Measurements from ENCODE around the gene PA2G4.
"Not testable (repeated sequence)": the region's sequence is repeated elsewhere in the genome, so short reads cannot be mapped to it uniquely, and the experiment has no call there.

PA2G4 gene

GRCh38 chr12:56101045-56101444, 3.3 kb upstream of the PA2G4 start:
- no peak for DNase-seq (ENCODE audit: low read depth)

GRCh38 chr12:56102683-56103065, 1.7 kb upstream of the PA2G4 start:
- DNase-seq (ENCODE audit: low read depth): no peak

DNA sequence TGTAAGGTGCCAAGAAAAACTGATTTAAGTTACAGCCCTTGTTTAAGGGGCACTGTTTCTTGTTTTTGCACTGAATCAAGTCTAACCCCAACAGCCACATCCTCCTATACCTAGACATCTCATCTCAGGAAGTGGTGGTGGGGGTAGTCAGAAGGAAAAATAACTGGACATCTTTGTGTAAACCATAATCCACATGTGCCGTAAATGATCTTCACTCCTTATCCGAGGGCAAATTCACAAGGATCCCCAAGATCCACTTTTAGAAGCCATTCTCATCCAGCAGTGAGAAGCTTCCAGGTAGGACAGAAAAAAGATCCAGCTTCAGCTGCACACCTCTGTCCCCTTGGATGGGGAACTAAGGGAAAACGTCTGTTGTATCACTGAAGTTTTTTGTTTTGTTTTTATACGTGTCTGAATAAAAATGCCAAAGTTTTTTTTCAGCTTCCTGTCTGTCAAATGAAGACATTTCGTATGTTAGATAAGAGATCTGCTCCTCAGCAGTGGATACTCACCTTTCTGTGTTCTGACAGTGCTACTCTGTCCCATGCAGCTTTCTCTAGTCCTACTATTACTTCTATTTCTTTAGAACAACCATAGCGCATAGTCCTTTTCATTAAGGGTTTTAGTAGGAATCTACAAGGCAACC, 1.2 kb upstream of the PA2G4 start:
- no peak for DNase-seq (ENCODE audit: low read depth)

GRCh38 chr12:56103823-56104108, 593 bp upstream of the PA2G4 start:
- no peak for DNase-seq (ENCODE audit: low read depth)

GRCh38 chr12:56104815-56105608, 653 bp downstream of the PA2G4 start:
- DNase-seq (ENCODE audit: low read depth): no peak

- no peak for DNase-seq (ENCODE audit: low read depth)
Measured at GRCh38 chr12:56105609-56105902, 1.2 kb downstream of the PA2G4 start.

DNA sequence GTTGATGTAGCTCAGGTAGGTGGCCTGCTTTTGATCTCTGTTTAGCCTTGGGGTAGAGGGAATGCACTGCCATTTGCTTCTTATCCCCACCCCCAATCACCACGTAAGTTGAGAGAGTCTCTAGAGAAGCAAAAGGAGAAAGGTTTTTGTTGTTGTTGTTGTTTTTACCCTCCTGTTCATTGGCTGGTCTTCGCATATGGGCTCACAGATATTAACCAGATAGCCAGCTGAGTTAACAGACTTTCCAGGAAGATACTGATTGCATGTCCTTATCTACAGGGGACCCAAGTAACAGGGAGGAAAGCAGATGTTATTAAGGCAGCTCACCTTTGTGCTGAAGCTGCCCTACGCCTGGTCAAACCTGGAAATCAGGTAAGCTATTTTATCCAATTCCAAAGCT, 2.9 kb downstream of the PA2G4 start:
- DNase-seq (ENCODE audit: low read depth): no peak

GRCh38 chr12:56110571-56110970, 6.2 kb downstream of the PA2G4 start:
- no peak for DNase-seq (ENCODE audit: low read depth)

GRCh38 chr12:56114084-56114483, 9.7 kb downstream of the PA2G4 start:
- DNase-seq (ENCODE audit: low read depth): no peak

DNA sequence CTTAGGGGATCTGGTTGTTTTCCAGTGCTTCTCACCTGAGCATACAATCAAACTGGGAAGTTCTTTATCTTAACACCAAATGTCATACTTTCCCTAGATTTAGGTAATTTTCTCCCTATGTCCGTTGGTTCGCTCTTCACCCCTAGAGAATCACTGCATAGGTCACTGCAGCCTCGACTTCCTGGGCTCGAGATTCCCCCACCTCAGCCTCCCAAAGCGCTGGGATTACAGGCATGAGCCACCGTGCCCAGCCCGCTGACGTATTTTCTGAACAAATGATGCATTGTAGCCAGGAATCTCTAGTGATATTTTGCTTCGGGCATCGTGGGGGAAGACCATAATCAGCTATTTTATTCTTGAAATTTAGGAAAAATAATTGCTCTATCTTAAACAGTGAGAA, 11.0 kb downstream of the PA2G4 start:
- DNase-seq (ENCODE audit: low read depth): no peak

- DNase-seq (ENCODE audit: low read depth): peak; percentile 96
Measured at GRCh38 chr12:56116267-56117081, 12.1 kb downstream of the PA2G4 start, which contains the start of gene RPL41. Gene RPL41, plus strand, starts transcription at chr12:56116633.

- DNase-seq (ENCODE audit: low read depth): not testable (repeated sequence)
Measured at GRCh38 chr12:56117082-56117706, 12.8 kb downstream of the PA2G4 start.

- DNase-seq (ENCODE audit: low read depth): peak; percentile 99
Measured at GRCh38 chr12:56117778-56118687, 13.7 kb downstream of the PA2G4 start, which contains the start of gene ZC3H10. Gene ZC3H10, plus strand, starts transcription at chr12:56118266. Its CDS starts 2,297 bp downstream, at chr12:56120563.

DNA sequence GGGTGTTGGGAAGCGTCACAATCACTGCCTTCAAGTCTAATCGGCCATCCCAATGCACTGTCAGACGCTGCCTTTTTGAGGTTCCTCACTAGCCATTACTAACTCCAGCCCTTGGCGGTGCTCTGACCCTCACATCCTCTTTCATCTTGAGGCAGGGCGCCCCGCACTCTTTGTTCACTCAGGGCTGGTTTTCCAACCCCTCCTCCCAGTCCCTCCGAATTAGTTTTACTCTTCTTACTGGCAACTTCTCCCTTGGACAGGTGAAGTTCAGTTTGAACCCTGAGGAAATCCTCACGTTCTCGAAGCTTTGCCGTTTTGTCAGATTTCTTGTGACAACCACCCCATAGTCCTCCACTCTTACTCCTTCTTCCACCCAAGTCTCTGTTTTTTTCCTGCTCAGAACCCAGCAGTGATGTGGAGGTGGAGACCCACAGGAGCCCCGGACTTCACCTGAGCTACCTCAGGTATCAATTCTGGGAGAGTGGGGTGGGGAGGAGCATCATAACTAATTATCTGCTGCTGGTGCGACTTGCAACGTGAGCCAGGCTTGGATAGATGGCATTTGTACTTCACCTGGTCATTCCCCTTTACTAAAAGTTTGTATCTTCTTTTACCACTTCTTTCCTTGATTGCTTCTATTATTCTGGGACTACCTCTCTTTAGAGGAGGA, 14.5 kb downstream of the PA2G4 start:
- no peak for DNase-seq (ENCODE audit: low read depth)

GRCh38 chr12:56119361-56119796, 15.0 kb downstream of the PA2G4 start:
- DNase-seq (ENCODE audit: low read depth): peak; percentile 77

DNA sequence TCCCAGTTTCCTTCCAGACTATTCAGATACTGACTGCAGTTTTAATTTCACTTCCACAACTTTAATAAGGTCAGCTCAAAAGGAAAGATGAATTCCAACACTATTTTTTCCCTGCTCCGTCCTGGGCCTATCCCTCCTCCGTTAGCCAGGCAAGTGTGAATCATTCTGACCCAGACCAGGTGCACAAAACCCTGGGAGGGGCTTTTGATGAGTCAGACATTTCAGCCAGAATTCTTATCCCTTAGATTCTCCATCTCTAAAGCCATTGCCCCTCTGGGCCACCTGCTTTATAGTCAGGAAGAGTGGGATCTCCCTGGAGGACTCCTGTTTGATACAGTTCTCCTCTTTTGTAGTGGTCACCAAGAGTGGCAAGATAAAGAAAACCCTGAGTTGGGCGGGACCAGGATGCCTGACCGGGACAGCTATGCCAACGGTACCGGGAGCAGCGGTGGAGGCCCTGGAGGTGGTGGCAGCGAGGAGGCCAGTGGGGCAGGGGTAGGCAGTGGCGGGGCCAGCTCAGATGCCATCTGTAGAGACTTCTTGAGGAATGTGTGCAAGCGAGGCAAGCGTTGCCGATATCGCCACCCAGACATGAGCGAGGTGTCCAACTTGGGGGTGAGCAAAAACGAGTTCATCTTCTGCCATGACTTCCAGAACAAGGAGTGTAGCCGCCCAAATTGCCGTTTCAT, 15.9 kb downstream of the PA2G4 start:
- DNase-seq (ENCODE audit: low read depth): no peak

DNA sequence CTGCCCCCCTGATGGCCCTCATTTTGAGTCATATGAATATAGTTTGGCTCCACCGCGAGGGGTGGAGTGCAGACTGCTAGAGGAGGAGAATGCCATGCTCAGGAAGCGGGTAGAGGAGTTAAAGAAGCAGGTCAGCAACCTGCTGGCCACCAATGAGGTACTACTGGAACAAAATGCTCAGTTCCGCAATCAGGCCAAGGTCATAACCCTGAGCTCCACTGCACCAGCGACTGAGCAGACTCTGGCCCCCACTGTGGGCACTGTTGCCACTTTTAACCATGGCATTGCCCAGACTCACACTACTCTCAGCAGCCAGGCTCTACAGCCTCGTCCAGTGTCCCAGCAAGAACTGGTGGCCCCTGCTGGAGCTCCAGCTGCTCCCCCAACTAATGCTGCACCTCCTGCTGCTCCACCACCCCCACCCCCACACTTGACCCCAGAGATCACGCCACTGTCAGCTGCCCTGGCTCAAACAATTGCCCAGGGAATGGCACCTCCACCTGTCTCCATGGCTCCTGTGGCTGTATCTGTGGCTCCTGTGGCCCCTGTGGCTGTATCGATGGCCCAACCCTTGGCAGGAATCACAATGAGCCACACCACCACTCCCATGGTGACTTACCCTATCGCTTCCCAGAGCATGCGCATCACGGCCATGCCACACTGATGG, 17.0 kb downstream of the PA2G4 start:
- no peak for DNase-seq (ENCODE audit: low read depth)

DNA sequence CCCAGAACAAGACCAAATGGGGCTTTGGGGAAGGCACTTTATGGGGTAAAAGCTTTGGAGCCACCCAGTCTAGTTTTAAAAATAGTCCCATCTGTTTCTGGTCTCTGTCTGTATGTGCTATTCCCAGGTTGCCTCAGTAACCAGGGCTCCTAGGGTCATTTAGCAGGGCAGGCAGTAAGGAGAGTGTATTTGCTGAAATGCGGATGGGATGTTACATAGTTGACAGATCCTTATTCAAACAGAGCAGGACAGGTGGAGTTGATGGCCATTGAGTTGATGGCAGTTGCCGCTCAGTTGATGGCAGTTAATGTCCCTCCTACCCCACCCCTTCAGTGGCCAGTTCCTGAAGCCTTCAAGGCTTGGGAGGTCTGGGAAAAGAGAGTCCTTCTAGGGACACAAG, 18.3 kb downstream of the PA2G4 start:
- DNase-seq (ENCODE audit: low read depth): no peak

DNA sequence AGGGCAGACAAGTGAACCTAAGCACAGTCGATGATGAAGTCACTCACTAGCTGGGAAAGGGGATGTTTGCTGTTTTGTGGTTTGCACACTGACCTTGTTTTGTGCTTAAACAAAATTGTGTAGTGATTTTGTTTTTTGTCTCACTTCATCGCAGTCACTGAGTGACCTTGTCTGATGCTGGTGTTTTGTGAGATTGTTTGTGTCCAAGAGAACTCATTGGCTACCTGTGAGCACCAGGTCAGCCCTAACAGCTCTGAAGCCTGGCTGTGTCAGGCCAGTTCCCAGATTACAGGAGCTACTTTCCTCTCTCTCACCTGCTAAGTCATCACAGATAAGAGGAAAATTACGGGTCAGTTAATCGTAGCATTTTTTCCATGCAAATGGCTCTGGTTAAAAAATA, 19.8 kb downstream of the PA2G4 start:
- DNase-seq (ENCODE audit: low read depth): no peak

DNA sequence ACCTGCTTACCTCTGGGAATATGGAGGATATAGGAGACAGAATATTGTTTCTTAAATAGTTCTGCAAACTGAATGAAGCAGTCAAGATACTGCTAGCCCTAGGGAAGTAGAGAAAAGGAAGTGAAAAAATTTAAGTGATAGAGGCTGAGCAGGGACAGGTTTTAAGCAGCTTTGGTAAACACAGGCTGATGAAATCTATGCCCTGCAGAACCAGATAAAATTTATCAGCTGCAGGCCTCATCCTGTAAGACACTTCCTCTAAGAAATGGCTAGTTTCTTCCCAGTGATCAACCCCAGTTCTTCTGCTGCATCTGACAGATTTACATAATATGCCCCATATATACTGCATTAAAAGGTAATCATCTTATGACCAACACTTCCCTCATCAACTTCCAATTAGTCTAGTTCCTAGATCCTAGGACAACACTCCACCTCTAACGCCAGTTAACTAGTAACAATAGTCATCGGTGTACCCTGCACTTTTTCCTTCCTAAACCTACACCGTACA, 22.4 kb downstream of the PA2G4 start:
- DNase-seq (ENCODE audit: low read depth): no peak

Data from HS-27A (cell line).